Mesenteric fat pad (tissue), 1 donor: ENCODE data around the gene OR10C1. TPM values are rescaled to one million over a fixed set of nuclear protein-coding genes. Genes with fewer than 3 reads are reported as not detected.
"Not testable (repeated sequence)": the region's sequence is repeated elsewhere in the genome, so short reads cannot be mapped to it uniquely, and the experiment has no call there.

Experiments
- DNase-seq: peaks from one replicate; pipeline ENCODE4 v3.0.0-alpha.2; 2020; ENCODE audit warnings: low spot score
- long read RNA-seq: library from polyadenylated mRNA; unstranded; transcript quantifications from one replicate; pipeline ENCODE4 v2.0.0, GENCODE V29; 2020
- total RNA-seq: library from RNA; stranded (reverse); fragmentation: NEBNext Ultra II Directional; extraction: Animal tissue kit (Norgen Biotek cat#: 25700); gene quantifications from one replicate; pipeline ENCODE4 v1.2.1, GENCODE V29; 2021
- donor health status: DM: yes; HTN: yes; CAD: no.

The OR10C1 gene, protein sequence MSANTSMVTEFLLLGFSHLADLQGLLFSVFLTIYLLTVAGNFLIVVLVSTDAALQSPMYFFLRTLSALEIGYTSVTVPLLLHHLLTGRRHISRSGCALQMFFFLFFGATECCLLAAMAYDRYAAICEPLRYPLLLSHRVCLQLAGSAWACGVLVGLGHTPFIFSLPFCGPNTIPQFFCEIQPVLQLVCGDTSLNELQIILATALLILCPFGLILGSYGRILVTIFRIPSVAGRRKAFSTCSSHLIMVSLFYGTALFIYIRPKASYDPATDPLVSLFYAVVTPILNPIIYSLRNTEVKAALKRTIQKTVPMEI
- total RNA-seq = not detected
- long read RNA-seq = 0 reads

DNA sequence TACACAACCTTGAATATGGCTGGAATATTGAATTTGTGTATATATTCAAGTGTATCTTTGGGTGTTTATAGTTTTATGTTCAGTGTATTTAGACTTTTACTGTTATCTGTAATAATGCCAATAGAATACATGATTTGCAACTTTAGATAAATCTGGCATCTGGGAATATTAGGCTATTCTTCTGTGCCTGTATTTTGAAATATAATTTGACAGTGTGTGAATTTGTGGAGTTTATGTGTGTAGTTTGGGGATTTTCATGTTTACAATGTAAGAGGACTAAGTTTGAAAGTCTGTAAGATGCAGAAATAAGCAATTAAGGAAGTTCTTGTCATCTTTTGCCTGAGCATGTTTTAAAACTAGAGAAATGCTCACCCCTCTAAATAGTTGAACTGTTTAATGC lies at the start of gene OR10C1:
Gene OR10C1 (plus strand): TSS at position 301 of the 400 bp plus-strand sequence. CDS start 710 bp downstream, outside the sequence.
- no peak for DNase-seq

DNA sequence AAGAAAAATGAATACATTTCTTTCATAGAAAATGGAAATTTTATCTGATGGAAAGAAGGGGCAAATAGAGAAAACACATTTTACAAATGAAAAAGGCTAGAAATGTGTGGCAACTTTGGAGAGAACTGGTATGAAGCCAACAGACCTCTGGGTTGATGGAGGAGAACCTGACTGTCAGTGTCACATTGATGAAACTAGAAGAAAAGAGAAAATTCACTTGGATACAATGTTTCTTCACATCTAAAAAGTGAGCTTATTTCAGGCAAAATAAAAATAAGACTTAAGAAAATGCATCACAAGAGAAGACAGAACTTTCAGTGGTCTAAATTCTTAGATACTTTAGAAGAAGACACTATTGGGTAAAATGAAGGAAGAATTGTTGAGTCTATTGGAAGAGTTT lies 43.8 kb upstream of the OR10C1 start, which contains the start of gene OR12D2:
Gene OR12D2 (plus strand): TSS at position 301 of the 400 bp plus-strand sequence. CDS start 1,069 bp downstream, outside the sequence.
- DNase-seq = no peak

DNA sequence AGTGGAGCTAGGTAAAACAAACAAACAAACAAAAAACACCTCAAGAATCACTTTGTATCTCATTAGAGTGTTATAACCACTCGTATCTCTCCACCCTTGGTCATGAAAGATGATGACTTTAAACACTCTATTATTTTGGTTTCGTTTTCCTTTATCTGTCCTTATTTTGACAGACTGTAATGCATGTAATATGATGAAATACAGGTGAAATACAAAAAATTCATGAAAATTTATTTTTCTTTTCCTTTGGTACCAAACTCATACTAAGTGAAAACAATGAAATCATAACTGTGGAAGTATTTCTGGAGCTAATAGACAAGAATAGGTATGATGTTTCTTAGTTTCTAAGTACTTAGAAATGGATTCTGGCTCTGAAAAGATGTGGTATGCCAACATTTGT lies 39.6 kb upstream of the OR10C1 start:
- DNase-seq = no peak

DNA sequence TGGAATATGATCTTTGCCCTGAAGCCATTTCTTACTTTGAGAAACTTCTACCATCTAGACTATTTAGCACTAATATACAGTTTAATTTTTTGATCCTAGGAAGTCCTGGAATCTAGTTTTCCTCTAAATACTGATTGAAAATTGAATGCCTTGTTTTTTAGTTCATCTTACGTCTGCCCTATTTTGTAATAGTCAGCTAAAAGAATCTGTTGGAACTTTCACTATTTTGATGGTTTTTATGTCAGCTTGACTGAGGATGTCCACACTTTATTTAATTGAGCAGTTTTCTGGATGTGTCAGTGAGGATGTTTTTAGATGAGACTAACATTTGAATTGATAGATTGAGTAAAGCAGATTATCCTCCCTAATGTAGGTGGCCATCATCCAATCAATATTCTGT lies 35.3 kb upstream of the OR10C1 start:
- no peak for DNase-seq

DNA sequence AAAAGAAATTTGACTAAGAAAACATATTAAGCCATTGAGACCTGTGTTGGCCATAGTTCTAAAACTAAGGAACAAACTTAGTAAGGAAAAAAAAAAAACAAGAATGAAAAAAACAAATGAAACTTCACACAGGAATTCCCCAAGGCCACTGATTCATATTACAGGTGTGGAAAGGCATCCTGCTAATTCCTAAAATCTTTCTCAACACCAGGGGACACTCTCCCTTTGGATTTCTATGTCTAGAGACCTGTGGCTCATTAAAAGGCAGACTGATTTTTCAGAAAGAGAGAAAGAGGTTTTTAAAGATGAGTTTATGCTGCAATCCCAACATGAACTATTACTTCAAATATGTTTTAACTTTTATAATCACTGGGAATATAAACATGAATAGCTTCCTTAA lies 24.5 kb upstream of the OR10C1 start, which contains the start of gene OR12D1:
Gene OR12D1 (plus strand): TSS at position 341 of the 400 bp plus-strand sequence.
- DNase-seq = no peak

DNA sequence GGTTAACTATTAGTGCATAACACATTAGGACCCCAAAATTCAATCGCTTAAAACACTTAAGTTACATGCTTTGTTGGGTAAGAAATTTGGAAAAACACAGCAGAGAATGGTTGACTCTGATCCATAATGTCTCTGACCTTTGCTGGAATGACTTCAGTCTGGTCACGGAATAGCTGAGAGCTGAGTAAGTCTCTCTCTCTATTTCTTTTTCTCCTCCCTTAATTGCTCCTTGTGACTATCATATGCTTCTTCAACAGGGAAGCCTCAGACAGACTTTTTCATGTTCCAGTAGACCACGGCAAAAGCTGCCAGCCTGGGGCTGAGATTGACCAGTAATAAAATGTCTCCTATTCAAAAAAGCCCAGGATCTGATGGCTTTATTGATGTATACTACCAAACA lies 19.6 kb upstream of the OR10C1 start:
- no peak for DNase-seq

DNA sequence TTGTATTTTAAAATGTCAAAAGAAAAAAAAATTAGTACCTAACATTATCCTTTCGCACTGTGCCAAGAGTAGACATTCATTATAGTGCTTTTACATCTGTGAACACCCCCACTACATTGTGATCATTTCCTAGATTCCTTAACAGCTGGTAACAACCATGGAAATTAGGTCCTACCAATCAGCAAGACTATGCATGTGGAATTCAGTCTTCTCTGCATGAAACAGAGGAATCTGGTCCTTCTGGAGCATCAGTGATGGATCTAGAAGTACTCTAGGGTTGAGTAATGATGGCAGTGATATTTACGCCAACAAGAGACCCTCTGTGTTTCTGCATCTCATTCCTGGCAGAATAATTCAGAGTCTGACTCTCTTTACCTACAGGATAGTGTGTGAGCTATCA lies 14.9 kb upstream of the OR10C1 start:
- DNase-seq = no peak

DNA sequence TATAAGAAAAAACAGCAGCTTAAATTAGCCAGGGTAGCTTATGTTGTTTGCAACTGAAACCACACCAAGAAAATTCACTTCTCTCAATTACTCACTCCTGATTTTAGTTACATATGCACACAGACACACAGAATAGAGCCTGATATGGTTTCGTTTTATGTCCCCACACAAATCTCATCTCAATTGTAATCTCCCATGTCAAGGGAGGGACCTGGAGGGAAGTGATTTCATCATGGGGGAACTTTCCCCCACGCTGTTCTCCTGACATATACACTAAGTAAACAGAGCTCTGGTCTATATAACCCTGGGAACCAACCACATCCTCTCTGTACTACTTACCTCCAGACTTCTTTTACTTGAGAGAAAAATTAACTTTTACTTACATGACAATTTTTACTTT lies 14.5 kb upstream of the OR10C1 start:
- no peak for DNase-seq

DNA sequence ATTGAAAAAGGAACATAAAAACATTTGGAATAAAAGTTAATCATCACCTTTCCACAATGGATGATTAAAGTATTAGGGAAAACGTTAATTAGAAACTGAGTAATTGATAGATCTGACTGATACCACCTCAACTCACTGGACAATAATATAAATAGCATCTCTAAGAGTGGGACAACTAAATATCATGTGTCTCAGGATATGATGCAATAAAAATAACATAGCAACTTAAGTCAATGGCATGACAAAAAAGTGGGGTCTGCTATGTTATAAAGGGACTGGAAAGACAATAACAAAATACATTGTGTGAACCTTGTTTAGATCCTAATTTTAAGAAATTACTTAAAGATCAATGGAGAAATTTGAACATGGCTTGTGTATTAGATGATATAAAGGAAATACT lies 14.0 kb upstream of the OR10C1 start:
- DNase-seq = no peak

DNA sequence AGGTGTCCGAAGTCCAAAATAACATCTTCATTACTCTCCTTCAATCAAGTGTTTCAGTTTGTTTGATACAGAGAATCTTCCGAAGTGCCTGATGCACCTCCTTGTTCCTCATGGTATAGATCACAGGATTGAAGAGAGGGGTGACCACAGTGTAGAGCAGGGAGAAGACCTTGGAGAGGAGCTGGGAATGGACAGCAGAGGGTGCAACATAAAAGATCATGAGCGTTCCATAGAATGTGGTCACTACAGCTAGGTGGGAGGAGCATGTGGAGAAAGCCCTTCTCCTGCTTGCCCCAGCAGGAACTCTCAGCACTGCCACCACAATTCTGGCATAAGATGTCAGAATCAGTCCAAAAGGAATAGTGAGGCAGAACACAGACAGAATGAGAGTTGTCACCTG lies 12.5 kb upstream of the OR10C1 start:
- DNase-seq = no peak

DNA sequence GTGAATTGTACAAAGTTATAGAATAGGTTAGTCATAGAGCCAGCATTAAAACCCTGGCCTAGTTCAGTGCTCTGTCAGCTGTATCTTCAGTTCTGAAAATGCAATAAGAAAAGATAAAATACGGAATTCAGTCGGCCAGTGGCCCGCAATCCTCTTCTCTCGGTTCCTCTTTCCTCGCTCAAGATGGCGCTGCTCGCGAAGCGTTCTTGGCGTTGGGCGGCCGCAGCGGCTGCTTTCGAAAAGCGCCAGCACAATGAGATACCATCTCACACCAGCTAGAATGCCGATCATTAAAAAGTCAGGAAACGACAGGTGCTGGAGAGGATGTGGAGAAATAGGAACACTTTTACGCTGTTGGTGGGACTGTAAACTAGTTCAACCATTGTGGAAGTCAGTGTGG lies 2.4 kb upstream of the OR10C1 start:
- DNase-seq = not testable (repeated sequence)

DNA sequence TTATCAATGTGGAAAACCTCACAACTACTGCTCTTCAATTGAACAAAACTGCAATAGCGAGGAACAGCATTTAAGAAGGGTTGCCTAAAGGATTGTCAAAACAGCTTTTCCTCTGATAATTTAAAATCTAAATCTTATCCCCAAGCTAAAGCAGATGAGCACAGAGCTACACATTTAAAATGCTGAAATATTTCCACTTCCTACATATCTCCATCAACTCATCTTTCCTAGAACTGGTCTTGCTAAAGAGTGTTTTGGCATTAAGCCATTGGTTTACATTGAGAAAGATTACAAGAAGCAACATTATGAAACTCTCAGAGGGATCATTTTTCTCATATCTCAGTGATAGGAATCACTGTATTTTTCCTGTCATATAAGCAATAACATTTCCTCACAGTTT lies 3.6 kb downstream of the OR10C1 start:
- no peak for DNase-seq

DNA sequence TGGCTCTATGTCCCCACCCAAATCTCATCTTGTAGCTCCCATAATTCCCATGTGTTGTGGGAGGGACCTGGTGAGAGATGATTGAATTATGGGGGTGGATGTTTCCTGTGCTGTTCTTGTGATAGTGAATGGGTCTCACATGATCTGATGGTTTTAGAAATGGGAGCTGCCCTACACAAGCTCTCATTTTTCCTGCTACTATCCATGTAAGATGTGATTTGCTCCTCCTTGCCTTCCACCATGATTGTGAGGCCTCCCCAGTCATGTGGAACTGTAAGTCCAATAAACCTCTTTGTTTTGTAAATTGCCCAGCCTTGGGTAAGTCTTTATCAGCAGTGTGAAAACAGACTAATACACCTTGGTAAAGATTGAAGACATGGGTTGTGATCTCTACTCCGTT lies 4.9 kb downstream of the OR10C1 start:
- DNase-seq = not testable (repeated sequence)

DNA sequence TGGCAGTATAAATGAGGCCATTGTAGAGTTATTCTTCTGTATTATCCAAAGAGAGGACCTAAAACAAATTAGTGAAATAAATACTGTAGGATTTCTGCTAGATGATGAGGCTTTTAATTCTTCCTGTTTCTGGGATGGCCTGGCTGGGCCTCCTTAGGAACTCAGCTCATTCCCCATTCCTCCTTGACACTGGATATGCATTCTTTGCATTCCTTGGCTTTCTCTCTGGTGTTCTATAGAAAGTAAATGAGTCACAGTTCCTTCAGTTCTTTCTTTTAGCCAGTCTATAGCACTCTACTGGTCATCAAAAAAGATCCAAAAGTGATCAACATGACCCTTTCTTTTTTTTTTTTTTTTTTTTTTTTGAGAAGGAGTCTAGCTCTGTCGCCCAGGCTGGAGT lies 8.6 kb downstream of the OR10C1 start:
- no peak for DNase-seq

DNA sequence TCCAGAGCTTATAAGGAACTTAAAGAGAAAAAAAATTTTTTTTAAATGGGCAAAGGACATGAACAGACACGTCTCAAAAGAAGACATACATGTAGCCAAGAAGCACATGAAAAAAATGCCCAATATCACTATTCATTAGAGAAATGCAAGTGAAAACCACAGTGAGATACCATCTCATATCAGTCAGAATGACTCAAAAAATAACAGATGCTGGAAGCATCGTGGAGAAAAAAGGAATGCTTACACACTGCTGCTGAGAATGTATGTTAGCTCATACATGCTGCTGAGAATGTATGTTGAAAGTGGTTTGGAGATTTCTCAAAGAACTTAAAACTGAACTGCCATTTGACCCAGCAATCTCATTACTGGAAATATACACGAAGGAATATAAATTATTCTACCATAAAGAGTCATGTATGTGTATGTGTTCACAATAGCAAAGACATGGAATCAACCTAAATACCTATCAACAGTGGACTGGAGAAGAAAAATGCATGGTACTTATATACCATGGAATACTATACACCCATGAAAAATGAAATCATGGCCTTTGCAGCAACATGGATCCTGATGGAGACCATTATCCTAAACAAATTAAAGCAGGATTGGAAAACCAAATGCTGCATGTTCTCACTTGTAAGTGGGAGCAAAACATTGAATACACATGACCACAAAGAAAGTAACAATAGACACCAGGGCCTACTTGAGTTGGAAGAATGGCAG lies 12.5 kb downstream of the OR10C1 start:
- no peak for DNase-seq

DNA sequence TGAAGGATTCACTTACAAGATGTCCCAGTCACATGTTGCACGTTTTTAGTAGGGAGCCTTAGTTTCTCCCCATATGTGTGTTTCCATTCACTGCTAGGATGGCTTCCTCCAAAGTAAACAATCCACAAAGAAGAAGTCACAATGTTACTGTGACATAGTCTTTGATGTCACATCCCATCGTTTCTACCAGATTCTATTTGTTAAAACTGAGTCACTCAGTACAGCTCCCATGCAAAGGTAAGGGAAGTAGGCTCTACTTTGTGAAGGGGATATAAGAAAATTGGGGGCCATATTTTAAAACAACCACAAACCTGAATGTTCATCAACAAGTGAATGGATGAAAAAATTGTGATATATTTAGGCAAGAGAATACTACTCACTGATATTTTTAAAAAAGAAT lies 17.9 kb downstream of the OR10C1 start, which contains the start of the genes OR11A1 and OR2H1:
Gene OR11A1 (minus strand): TSS at position 101 of the 400 bp plus-strand sequence. CDS start 29,430 bp downstream, outside the sequence.
Gene OR2H1 (plus strand): TSS at position 185 of the 400 bp plus-strand sequence. CDS start 4,615 bp downstream, outside the sequence.
- DNase-seq = no peak

DNA sequence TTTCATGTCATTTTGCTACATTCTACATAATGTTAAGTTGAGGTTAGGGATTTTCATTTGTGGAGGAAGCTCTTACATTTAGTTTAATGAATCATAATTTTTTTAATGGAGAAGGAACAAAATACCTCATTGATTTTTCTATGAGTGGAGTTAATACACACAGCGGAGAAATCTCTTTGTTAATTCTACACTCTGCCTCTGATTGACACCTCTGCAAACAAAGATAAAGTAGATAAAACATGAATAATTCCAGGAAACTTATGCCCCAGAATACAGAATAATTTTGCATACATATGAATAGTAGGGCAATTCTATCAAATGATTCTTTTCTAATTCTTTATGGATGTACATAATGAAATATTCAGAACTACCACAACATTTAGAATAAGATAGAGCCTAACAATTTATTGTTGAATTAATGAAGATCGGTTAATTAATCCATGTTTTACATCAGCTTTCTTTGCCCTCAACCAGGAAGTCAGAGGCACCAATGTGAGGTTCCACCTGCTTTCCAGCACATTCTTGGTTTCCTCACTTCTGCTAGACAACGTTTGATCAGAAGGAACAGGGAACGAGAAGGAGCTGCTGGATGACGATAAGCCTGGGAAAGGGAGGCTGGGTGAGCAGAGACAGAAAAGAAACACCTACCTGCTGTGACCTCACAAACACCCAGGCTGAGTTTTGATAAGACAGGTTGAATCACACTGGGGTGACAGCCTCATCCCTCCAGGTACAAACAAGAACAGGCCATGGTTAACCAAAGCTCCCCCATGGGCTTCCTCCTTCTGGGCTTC lies 22.1 kb downstream of the OR10C1 start:
- no peak for DNase-seq

DNA sequence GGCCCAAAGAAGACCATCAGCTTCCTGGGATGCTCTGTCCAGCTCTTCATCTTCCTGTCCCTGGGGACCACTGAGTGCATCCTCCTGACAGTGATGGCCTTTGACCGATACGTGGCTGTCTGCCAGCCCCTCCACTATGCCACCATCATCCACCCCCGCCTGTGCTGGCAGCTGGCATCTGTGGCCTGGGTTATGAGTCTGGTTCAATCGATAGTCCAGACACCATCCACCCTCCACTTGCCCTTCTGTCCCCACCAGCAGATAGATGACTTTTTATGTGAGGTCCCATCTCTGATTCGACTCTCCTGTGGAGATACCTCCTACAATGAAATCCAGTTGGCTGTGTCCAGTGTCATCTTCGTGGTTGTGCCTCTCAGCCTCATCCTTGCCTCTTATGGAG lies 22.9 kb downstream of the OR10C1 start:
- DNase-seq = no peak

DNA sequence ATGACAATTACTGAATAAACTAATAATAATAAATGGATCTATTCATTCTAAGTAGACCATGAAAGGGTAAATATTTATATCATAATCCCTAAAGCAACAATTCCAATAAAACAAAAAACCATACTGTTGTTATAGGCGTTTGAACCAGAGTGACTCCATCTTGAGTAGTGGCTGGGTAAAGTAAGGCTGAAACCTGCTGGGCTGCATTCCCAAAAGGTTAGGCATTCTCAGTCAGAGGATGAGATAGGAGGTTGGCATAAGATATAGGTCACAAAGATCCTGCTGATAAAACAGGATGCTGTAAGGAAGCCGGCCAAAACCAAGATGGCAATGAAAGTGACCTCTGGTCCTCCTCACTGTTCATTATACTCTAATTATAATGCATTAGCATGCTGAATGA lies 26.2 kb downstream of the OR10C1 start:
- DNase-seq = no peak

DNA sequence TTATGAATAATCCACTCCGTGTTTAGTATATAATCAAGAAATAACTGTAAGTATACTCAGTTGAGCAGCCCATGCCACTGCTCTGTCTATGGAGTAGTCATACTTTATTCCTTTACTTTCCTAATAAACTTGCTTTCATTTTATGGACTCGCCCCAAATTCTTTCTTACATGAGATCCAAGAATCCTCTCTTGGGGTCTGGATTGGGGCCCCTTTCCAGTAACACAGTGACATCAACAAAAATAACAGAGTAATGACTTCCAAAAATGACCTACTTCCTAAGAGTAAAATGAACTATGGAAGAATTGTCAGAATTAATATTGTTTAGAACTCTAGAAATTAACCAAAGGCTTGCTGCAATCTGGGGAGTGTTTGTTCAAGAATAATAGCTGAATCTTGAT lies 26.7 kb downstream of the OR10C1 start:
- no peak for DNase-seq

DNA sequence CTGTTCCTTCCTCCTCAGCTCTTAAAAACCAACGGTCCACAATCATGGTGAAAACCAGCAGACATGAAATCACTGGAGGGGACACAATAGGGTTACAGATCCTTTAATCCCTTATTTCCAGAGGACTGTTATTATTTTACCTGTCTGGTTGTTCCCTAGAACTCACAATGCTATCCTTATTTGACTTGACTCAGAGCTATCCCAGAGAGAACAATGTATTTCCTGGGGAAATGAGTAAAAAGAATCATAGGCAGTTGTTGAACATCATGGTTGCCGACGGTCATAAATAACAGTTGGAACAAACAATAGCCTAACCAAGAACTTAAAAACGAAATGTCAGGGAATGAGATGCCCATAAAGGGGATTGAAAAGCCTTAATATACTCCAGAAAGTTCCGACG lies 27.1 kb downstream of the OR10C1 start:
- DNase-seq = no peak

DNA sequence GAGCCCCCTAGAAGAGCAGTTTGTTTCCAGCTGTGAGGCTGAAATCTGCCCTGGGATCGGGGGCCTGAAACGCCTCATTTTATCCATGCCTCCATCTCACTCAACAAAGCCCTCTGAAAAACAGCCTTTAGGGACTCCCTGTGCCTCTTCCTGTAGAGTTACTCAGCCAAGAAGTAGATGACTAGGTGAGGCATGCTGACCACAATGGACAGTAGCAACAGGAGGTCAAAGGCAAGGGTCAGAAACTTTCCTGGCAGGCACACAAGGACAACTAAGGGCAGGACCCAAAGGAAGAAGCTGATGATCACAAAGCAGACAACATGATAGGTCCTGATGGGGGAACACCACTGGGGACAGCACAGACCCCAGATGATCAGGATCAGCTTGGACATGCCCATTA lies 35.9 kb downstream of the OR10C1 start:
- DNase-seq = no peak
